DMS53 (cell line): ENCODE results near the gene TMEM30A.

Experiments used
- DNase-seq: peaks from one replicate; lab custom pipeline; 2025; lab: John Stamatoyannopoulos, UW

TMEM30A gene

DNA sequence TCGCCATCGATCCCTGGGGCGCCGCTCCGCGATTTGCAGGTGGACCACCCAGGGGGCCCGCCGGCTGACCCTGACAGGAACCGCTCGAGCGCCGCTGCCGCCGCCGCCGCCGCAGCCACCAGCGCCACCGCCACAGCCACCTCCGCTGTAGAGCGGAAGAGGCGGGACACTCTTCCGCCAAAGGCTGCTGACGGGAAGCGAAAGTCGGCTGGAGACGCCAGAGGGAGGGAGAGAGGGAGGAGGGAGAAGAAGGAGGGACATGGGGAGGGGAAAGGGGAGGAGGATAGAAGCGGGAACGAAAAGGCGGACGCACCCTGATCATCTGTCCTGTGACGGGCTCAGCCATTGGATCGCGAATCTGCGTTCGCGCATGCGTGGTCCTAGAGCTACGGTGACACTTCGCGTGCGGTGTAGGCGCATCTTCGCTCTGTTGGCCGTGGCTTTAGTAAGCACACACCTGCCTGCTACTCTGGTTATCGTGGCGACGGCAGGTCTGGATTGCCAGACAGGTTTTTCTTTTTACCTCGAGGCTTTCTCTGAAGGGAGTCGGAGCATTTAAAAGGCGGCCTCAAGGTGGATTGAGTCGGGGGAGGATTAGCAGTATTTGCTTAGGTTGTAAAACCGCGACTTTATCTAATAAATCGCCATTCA lies at the start of gene TMEM30A:
TSS of gene TMEM30A (minus strand) at position 161 of the 651 bp plus-strand sequence. CDS start at position 7, 154 bp downstream.
- DNase-seq = peak; percentile 100

DNA sequence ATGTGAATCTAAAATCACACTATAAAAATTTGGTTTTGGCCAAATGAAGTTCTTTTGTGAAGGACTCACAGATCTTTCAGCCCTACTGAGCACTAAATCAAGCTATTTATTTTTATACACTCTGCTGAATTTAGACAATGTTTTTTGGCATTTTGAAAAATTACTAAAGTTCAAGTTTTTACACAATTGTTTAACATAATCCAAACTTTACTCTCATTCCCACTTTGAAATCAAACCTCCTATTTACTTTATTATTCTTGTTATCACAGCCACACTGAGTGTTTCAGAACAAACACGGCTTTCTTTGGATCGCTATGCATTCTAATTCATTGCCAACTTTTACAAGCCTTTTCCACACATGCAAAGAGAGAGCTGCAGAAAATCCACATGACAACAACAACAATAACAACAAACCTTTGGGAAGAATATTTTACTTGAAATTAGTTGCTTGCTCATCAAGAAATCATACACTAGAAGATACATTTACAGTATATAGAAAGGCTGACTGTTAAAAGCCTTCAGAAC lies 49.1 kb upstream of the TMEM30A start:
- DNase-seq = no peak

DNA sequence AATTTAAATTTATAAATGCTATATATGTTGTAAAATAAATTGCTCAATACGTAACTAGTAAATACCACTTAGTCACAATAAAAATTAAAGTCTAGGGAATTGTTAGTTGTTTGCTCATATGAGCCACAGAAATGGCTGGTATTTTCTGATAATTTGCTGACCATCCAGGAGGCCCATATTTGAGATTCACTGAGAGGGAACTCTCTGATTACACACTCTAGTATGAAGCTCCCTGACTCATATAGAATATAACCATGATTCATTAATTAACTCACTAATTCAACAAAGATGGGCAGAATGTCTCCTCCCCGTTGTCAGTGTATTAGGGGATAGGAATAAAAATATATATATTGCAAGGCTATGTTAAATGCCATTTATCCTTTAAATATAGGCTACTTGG lies 46.6 kb upstream of the TMEM30A start:
- no peak for DNase-seq

DNA sequence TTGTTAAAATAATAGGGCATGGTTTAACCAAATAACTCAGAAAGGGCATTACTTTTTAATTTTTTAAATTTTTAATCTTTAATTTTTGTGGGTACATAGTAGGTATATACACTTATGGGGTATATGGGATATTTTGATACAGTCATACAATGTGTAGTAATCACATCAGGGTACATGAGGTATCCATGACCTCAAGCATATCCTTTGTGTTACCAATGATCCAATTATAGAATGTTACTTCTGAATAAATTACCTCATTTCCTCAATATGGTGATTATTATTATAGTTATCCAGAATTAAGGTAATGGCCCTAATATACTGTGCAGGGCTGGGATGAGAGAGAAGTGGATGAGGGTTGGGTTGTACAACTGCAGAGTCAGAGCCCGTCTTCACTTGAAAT lies 45.1 kb upstream of the TMEM30A start:
- no peak for DNase-seq

DNA sequence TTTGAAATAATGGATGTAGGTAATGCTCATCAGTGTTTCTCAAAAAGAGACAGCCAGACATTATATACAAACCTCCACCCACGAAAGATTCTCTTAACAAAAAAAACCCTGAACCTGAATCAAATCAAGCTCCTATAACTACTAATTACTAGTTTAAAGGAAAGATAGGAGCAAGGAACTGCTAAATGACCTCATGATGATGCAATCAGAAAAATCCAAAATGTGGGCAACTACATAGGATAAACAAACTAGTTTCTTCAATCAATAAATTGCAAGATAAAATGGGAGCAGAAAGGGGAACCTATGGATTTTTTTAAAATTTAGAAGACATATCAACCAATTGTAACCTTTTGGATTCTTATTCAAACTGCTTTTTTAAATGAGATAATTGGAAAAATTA lies 43.2 kb upstream of the TMEM30A start:
- no peak for DNase-seq

DNA sequence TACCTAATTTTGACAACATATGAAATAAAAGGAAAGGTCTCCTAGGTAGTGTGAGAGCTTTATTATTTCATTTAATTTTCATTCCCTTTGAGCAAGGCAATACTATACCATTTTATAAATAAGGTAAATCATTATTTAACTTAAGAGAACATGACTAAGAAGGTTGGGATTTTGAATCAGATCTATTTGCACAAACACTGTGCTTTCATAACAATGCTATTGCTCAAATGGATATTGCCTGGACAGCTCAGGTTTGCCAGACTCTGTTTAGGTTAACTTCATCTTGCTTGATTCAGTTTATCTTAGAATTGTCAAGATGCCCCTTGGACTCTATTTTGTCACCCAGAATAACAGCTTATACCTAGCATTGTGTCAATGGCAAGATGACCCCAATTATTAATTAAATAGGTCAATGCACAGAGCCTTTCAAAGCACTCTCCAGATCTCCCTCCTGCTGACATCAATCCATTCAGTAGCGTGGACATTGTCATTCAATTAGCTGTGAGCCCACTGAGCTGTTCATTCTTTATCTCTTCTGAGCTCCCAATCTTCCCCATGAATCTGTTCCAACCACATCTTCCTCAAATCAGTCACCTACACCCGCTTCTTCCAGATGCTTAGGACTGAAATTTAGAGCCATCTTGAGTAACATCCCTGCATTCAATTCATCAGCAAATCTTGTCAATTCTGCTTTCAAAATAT lies 42.1 kb upstream of the TMEM30A start:
- no peak for DNase-seq

DNA sequence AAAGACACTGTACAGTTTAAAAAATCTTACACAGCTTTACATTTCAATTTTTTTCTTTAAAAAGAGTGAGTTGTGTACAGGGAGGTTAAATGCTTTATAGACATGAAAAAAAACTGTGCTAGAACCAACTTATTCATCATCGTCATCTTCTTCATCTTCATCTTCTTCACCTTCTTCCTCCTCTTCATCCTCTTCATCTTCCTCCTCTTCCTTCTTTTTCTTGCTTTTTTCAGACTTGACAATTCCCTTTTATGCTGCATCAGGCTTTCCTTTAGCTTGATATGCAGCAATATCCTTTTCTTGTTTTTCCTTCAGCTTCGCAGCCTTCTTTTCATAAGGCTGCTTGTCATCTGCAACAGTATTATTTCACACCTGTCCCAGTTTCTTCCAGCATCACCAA lies 34.3 kb upstream of the TMEM30A start:
- DNase-seq = no peak

DNA sequence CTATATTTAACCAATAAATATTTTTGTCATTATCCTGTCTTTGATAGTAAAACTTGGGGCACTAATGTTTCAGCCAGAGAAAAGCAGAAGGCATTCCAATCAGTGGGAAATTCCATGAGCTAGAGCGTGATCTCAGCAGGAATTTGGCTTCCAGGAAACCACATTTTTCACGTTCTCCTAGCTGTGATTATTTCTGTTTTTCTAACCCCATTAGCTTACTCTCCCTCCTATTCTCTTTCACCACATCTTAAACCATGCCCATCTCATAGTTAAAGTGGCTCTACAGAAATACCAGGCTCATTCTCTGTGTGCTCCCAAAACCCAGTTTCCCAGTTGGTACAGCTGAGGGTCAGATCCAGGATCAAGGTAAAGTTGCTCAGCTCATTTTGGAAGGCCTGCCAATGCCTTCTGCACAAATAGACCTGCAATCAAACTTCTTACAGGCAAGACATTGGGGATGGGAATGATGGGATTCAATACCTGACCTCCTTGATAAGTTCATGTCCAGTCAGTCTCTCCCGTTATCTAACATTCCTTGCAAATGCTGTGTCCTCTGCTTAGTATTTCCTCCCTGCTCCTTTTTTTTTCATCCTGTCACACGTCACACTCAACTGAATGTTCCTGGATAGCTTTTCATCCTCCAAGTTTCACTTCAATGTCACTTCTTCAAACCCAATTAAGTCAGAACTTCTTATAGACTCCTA lies 33.1 kb upstream of the TMEM30A start:
- no peak for DNase-seq

DNA sequence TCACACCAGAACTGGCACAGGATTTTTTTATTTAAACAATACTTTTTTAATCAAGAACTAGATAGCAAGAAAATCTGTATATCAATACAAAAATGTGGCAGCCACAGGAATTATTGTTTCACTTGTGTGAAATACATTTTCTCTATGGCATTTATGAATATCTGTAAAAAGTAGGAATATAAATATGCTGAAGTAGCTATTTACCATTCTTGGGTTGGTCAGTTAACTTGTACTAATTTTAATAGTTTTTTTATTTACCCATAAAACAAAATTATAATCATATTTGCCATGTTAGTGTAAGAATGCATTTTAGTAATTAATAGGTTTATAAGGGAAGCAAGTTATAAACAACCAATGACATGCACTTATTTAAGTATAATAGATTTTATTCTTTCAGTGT lies 31.4 kb upstream of the TMEM30A start:
- no peak for DNase-seq

DNA sequence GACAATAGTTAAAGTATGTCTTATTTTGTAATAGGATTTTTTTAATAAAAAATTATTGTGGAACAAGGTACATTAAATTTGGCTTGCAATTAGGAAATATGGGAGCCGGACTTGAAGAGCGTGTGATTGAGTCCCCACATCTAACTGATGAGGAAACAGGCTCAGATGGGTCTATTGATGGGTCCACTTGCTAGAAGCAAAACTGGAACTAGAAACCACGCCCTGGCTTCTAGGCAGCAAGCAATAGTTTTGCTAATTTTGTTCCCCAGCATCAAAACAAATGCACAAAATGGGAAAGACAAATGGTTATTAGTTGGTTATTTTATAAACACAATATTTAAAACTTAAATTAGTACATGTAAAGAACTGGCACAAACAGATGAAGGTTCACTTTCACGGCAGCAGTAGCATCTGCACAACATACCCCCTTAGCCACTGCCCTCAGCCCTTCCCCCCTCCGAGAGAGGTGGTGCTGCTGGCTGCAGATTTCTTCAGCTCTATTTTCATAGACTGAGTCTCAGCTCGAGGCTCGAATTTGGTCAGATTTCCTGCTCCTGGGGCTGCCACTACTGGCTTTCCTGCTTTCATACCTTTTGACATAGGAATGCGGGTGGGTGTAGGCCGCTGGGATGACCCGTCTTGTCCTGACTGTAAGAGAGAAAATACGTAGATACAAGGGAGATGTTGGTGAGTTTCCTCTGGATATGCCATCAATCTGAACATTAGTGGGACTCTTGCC lies 23.8 kb upstream of the TMEM30A start:
- DNase-seq = no peak

DNA sequence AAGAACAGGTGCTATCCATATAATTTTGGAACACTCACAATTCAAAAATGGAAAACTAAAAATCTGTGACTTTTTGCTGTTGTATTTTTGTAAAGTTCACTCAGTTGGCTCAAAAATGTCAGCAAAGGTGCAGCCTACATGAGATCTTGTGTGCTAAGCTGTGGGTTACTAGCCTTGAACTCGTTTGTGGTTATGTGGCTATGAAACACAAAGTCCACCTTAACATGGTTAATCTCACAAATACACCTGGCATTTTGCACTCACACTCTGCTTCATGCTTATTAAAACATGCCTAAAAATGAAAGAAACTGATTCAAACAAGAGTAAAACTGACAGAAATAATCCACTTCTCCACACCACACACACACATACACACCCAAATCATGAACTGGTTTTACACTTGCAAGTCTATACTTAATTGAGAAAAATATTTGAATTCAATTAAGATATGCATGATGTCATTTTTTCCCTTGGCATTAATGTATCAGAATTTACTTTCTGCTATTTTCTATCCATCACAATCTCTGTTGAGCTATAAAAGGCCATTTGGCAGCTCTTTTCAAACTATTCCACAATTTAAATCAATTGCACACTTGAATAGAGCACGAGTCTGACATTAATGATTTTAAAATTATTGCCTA lies 22.9 kb upstream of the TMEM30A start:
- DNase-seq = no peak

DNA sequence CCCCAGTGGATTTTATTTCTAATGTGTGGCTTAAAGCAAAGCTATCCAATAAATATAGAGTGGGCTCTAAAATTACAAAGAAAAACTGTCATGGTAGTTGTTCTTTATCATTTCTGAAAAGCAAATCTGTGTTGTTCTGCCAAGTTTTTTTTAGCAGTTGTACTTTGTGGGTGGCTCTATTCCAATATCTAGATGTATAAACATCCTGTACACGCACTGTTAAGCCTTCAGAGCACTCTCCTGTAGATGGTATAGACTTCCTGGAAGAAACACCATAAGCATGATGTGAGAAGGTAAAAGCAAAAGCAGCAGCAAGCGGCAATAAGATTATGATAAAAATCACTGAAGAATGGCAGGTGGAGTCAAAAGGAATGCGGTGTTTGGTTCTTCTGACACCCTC lies 21.5 kb upstream of the TMEM30A start:
- DNase-seq = no peak

DNA sequence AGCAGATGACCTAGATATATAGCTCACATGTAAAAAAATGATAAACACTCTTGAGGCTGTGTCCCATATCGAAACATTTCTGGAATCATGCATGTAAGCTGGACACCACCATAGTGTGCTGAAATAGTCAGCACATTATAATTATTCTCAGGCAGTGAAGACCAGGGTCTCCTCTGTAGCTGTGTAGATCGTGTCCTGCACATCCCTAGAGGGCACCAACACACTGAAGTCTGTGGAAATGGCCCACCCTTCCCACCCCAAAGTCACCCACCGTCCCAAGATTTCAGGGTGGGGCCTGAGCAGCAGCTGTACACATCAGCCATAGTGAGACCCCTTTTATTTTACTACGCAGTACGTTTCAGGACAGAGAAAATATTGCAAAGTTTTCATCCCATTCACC lies 21.0 kb upstream of the TMEM30A start:
- no peak for DNase-seq

DNA sequence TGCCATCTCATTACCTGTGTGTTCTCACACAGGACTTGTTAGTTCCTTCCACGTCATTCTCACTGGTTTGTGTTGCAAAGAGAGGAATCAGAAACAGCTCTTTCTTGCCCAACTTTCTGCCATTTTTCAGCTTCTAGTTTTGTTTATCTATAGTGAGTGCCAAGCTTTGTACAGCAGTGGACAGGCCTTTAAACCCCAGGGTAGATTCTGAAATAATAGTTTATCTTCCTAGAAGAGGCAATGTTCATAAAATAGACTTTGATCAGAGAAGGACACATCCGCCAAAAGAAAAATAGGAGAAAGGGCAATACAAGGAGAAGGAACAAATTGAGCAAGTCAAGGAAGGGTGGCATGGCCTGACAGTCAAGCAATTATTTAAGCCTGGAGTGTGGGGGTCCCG lies 17.7 kb upstream of the TMEM30A start:
- no peak for DNase-seq

DNA sequence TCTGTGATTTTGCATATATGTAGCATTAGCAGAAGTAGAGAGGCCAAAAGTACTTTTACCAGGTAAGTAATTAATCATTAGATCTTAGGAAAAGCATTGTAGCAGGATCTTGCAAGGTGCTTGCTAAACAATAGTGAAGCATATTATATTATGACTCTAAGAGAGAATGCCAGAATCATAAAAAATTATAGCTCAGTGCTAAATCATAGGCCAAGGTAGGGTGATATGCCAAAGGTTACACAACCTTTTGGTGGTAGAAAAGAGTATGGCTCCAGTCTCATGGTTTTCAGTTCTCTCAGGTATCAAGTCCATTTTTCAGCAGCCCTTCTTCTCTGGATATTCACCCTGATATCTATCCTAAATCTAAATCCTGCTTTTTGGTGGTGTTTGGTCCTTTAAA lies 16.9 kb upstream of the TMEM30A start:
- no peak for DNase-seq

DNA sequence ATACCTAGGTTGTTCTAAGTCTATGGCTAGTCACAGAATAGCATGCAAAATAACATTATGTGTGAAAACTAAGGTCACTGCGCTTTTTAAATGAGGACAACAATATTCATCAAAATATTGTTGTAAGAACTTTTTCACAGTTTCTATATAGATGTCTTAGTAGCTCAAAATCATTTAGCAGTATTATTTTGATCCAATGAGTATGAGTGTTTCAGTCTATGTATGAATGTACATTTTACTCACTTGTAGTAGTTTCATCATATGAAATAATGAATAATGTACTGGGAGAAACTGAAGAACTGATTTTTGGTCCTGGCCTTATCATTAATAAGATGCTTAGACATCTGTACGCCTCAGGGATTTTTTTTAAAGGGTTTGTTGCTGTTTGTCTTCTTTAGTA lies 16.5 kb upstream of the TMEM30A start:
- DNase-seq = no peak

DNA sequence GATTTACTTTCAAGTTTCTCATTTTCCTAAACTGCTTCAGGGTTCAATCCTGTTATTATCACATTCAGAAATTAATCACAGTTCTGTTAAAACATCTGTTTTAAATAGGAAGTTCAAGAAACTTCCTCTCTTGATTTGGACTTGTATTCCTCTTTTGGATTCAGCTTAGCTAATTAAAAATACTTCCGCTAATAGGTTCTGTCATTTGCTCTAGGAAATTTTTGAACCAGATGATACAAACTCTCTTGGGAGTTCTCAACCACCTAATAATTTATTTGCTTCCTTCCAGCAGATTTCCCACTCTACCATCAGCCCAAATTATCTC lies 15.9 kb upstream of the TMEM30A start:
- no peak for DNase-seq

DNA sequence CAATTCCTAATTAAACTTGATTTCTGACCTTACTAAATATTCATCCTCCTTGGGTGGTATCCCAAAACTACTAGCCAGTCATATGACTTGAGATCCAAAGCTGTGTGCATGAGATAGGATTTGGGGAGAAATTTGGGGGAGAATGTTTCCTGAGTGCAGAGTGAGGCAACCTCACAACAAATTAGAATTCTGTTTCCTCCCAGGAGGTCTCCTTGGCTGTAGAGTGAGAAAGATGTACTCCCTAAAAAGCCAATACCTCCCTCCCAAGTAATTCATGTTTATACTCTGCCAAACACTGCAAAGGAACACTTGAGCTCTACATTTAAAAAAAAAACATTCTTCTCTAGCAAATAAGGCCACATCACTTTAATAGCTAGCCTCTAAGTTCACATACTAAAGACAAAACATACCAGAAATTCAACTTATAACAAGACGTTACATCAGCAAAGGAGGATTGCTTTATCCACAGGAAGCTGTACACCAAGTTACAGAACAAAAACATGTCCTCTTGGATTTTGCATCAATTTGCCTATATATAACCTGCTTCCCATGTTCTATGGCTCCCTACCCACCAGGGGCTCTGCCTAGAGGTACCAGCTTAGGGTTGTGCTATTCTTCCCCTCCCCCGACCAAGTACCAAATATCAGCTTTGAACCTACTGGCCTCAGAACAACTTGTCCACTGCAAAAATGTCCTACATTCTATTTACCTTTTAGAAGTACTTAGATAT lies 15.4 kb upstream of the TMEM30A start:
- DNase-seq = no peak

DNA sequence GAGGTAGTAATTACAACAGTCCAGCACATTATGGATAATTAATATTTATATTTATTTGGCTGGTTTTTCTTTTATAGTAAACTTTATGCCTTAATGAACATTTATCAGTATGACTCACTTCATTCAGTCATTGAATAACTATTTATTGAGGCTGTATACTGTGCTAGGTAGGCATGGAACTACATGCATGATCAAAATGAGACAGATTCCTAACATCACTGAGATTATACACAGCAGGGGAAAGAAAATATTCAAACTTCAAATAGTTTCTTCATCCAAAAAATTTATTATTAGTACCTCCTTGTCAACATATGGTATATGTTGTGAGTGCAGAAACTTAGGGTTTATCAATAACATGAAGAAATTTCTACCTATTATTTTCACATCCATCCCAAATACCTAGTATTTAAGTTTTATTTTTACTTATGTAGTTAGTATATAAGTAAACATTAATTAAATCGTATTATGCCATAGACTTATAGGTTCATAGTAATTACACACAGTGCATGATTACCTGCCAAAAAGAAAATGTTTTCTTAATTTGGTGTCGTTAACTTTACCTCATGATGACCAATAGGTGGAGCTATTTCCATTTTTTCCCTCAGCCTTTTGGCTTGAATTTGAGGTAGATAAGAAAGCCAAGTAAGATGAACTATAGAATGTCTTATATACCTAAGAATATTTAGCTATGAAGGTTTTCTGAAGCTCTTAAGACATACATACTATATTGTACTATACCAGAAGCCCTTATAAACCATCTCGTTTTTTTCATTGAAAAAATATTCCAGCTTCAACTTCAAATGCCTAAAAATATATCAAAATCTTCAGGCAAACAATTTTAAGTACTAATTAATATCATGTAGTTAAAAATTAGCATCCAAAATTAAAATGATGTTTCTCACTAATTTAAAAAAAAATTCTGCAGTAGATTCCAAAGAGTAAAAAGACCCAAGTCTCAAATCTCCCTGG lies 12.5 kb upstream of the TMEM30A start:
- peak; percentile 84 for DNase-seq

DNA sequence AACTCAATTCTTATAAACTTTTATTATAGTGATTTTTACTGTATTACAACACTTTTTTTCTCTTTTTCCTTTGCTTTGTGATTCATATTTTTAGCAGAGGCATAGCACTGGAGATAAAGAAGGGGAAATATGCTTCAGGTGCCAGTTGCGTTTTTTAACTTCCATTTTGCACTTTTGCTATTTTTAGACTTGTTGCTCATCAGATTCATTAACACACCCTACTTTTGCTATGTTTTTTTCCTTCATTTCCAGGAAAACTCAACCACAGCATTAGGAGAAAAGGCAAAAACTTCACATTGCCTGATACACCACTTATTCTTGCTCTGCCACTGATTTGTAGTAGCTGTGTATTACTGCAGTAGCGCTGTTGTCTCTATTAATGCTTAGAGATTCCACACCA lies 8.0 kb upstream of the TMEM30A start:
- no peak for DNase-seq
